Left lobe of liver (tissue), 2 donors: ENCODE data around the gene SDHAF3. TPM values are rescaled to one million over a fixed set of nuclear protein-coding genes. Genes with fewer than 3 reads are reported as not detected.

ENCODE experiments used
- ATAC-seq: fragments of 200-7000 bp; cut with Tn5 transposase; one replicate; pipeline ENCODE4 v1.9.1; 2020; ENCODE audit warnings: mild to moderate bottlenecking, moderate library complexity
- DNase-seq: peaks from one replicate; pipeline ENCODE4 v3.0.0-alpha.2; 2020; ENCODE audit warnings: low spot score
- total RNA-seq: library from RNA; stranded (reverse); gene quantifications from one replicate; pipeline ENCODE4 v1.2.1, GENCODE V29; 2021
- donor health status: DM: no; HTN: no; CAD: no; lungs with moderate emphysema.
- donor health status: DM: no; HTN: yes; CAD: no.

SDHAF3 gene
- total RNA-seq, 1 donor from 2014 or later, result 14.8 TPM

DNA sequence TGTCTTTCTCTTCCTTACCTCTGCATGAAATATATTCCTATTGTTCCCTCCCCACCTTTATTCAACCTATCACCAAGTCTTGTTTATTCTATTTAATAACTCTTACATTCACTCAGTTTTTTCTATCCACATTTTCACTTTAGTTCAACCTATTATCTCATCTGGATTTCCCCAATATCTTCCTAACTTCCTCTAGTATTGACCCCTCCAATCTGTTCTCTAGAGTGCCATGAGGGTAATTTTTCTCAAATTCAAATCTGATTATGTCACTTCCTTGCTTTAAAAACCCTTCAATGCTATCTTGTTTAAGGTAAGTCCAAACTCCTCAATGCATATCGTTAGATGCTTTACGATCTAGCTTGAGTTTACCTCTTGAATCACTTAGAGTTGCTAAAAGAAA lies 86.5 kb downstream of the SDHAF3 start:
- ATAC-seq (no peak), DNase-seq (no peak)

DNA sequence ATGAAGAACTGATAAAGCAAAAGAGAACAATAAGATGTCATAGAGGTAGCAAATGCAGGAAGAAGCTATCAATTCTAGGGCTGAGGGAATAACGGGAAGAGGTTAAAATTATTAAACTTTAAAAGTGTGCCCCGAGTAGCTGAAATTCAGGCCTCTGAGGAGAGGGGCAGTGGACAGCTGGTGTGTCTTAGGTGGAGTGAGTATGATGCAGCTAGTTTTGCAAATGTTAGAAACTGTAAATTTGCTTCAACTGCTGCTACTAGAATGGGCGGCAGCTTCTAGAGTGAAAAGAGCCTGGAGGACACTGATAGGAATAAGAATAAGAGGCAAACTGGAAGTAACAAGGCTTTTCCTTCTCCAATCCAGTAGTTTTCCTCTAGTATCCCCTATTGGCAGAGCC lies 87.3 kb downstream of the SDHAF3 start:
- ATAC-seq, result no peak
- DNase-seq, result no peak

DNA sequence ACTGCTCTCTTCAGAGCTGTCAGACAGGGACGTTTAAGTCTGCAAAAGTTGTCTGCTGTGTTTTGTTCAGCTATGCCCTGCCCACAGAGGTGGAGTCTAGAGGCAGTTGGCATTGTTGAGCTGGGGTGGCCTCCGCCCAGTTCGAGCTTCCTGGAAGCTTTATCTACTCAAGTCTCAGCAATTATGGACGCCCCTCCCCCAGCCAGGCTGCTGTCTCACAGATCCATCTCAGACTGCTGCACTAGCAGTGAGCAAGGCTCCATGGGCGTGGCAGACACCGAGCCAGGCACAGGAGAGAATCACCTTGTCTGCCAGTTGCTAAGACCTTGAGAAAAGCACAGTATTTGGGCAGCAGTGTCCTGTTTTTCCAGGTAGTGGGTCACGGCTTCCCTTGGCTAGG lies 98.1 kb downstream of the SDHAF3 start:
- DNase-seq, result peak; percentile 75
- ATAC-seq, result peak; percentile 69

DNA sequence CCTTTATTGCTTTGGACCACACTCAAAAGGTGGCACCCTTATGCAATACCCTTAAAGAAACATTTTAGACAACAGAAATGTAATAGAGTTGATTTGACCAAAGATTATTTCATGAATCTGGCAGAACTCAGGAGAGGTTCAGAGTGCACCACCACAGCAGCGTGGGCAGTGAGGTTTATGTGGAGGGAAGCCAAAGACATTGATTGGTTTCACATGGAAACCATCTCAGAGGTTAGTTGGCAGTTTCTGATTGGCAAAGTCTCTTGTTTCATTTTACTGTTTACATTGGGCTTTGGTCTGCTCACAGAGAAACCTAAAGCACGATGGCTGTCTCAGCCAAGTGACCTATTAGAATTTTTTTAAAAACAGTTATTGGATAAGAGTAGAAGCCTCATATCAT lies 101.3 kb downstream of the SDHAF3 start:
- peak; percentile 92 for ATAC-seq
- DNase-seq, result peak; percentile 74

DNA sequence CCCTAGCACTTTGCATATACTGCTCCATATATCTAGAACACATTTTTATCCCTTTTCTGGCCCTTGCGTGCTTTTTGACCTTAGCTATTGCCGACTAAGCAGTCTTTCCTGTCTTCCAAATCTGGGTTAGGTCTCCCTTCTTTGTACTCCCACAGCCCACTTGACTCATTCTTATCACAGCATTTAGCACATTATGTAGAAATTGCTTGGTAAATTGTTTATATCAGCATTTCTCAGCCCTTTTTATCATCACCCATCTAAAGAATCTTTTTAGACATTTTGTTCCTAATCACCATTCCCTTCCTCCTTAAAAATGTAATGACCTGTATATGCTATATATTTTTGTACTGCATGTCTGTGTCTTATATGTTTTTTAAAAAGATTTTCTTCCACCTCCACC lies 101.7 kb downstream of the SDHAF3 start:
- ATAC-seq (no peak), DNase-seq (no peak)

DNA sequence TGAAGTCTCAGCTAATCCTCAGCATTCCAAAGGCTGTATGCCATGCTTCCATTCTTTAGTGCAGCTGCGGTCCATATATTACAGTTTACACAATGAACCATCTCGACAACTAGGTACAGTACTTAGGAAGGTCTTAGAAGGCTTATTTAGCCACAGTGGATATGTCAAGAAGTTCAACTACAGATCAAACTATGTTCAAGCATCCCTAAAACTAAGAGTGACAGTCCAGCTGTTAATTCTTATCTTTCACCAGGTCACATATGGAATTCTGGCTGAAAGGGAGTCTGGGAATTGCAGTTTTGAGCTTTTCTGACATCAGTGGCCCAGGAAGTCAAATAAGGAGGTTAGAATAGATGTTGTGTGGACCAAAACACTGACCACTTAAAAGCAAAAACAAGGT lies 106.8 kb downstream of the SDHAF3 start:
- DNase-seq (no peak), ATAC-seq (no peak)

DNA sequence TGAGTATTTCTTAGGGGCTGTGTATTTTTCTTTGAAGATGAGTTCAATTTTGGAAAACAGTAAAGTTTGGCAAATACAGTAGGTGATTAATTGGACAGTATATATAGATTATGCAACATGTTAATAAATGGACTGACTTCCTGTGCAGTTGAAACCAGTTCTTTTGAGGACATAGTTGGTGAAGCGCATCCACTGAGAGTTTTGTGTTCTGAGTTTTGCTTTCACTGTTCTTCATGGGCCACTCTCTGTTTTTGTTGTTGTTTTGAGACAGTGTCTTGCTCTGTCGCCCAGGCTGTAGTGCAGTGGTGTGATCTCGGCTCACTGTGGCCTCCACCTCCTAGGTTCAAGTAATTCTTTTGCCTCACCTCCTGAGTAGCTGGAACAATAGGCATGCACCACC lies 109.0 kb downstream of the SDHAF3 start:
- no peak for ATAC-seq
- no peak for DNase-seq

Other genes starting within 250 kb of the SDHAF3 start
- not detected for gene DLX6, start 112.1 kb upstream of the SDHAF3 start, total RNA-seq
- gene DLX5, start 92.9 kb upstream of the SDHAF3 start, total RNA-seq, result not detected